SU-DHL-6 (cell line): Measurements from ENCODE around the gene SNX30.

ENCODE experiments used
- H2AFZ ChIP-seq: fragments of 200-600 bp; sonication (generic); 2 replicates; pipeline ENCODE4 v1.6.1; 2014; ENCODE audit warnings: low read depth, mild to moderate bottlenecking, moderate library complexity, mixed read lengths, antibody characterized with exemption, low read length; ENCODE audit not compliant: severe bottlenecking
- H3F3A ChIP-seq: fragments of 200-600 bp; shearing (Covaris generic); 2 replicates; pipeline ENCODE4 v1.6.0; 2016; ENCODE audit warnings: antibody characterized with exemption, mild to moderate bottlenecking; ENCODE audit not compliant: insufficient read depth
- H3K27ac ChIP-seq: fragments of 200-600 bp; sonication (generic); 2 replicates; pipeline ENCODE4 v1.5.1; 2016; ENCODE audit warnings: low read depth, mild to moderate bottlenecking, low read length, moderate library complexity, mixed read lengths
- H3K27me3 ChIP-seq: fragments of 200-600 bp; sonication (generic), shearing (Covaris generic); 2 replicates; pipeline ENCODE4 v1.6.0; 2014; ENCODE audit warnings: mild to moderate bottlenecking, low read length
- H3K36me3 ChIP-seq: fragments of 200-600 bp; sonication (generic); 2 replicates; pipeline ENCODE4 v1.6.1; 2014; ENCODE audit warnings: mild to moderate bottlenecking, low read length, mixed read lengths
- H3K4me2 ChIP-seq: fragments of 300-600, 200-600 bp; shearing (Covaris generic), sonication (generic); 2 replicates; pipeline ENCODE4 v1.6.0; 2014; ENCODE audit warnings: low read length, low read depth, mild to moderate bottlenecking; ENCODE audit not compliant: poor library complexity, severe bottlenecking
- H3K4me3 ChIP-seq: fragments of 200-600 bp; sonication (generic); 2 replicates; pipeline ENCODE4 v1.5.1; 2014; ENCODE audit warnings: antibody characterized with exemption, low read length, mild to moderate bottlenecking, mixed read lengths; ENCODE audit not compliant: insufficient read depth, poor library complexity, severe bottlenecking
- H3K79me2 ChIP-seq: fragments of 200-600 bp; sonication (generic); 2 replicates; pipeline ENCODE4 v1.6.1; 2014; ENCODE audit warnings: mild to moderate bottlenecking, low read length, moderate library complexity; ENCODE audit not compliant: insufficient read depth
- H3K9ac ChIP-seq: fragments of 200-600 bp; sonication (generic); 2 replicates; pipeline ENCODE4 v1.7.0; 2014; ENCODE audit warnings: mild to moderate bottlenecking, low read length
- H3K9me2 ChIP-seq: fragments of 200-600 bp; sonication (generic); replicated peaks from 2 replicates; pipeline ENCODE4 v1.6.1; 2014; ENCODE audit warnings: low read length; ENCODE audit not compliant: insufficient read depth
- H3K9me3 ChIP-seq: fragments of 200-600 bp; sonication (generic); 2 replicates; pipeline ENCODE4 v1.6.1; 2014; ENCODE audit warnings: low read length, mixed read lengths; ENCODE audit not compliant: insufficient read depth
- H4K20me1 ChIP-seq: fragments of 200-600 bp; sonication (generic); 2 replicates; pipeline ENCODE4 v1.6.1; 2014; ENCODE audit warnings: low read depth, mild to moderate bottlenecking, antibody characterized with exemption, low read length, moderate library complexity, mixed read lengths
- EZH2phosphoT487 ChIP-seq: fragments of 200-600 bp; sonication (generic), shearing (Covaris generic); conservative IDR thresholded peaks from 2 replicates; pipeline ENCODE4 v1.6.1; 2018; ENCODE audit warnings: mild to moderate bottlenecking, antibody characterized with exemption, low read length, moderate library complexity, mixed read lengths
- TF ChIP-seq, protein P1 (sequence below): fragments of 200-600 bp; sonication (generic); IDR thresholded peaks from one replicate; pipeline ENCODE4 v1.5.1; 2017; ENCODE audit warnings: antibody characterized with exemption, mild to moderate bottlenecking, low read length, moderate library complexity; ENCODE audit not compliant: insufficient read depth, poor library complexity, severe bottlenecking

The SNX30 gene

DNA sequence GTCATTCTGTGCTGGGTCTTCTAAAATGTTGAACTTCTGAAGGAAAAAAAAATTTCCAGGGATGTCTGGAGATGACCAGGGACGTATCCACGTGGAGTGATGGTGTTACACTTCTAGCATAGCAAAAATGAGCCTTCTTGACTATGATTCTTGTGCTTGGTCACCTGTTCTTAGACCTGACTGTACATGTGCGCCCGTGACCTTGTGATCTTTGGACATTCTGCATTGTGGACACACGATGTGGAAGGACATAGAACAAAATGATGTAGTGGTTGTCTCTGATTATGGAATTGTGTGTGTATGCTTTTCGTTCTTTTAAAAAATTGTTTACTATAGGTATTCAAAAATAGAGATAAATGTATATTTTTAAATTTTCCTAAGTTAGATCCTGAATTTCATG lies 61.0 kb downstream of the SNX30 start:
- H3K9me3 ChIP-seq: no peaks in the 10 kb centered on the region
- no peak for TF ChIP-seq EZH2phosphoT487
- TF ChIP-seq, protein P1, sequence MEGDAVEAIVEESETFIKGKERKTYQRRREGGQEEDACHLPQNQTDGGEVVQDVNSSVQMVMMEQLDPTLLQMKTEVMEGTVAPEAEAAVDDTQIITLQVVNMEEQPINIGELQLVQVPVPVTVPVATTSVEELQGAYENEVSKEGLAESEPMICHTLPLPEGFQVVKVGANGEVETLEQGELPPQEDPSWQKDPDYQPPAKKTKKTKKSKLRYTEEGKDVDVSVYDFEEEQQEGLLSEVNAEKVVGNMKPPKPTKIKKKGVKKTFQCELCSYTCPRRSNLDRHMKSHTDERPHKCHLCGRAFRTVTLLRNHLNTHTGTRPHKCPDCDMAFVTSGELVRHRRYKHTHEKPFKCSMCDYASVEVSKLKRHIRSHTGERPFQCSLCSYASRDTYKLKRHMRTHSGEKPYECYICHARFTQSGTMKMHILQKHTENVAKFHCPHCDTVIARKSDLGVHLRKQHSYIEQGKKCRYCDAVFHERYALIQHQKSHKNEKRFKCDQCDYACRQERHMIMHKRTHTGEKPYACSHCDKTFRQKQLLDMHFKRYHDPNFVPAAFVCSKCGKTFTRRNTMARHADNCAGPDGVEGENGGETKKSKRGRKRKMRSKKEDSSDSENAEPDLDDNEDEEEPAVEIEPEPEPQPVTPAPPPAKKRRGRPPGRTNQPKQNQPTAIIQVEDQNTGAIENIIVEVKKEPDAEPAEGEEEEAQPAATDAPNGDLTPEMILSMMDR: no peak
- H3K36me3 ChIP-seq: no peaks in the 10 kb centered on the region
- H3F3A ChIP-seq: no peaks in the 10 kb centered on the region
- no peak overlapping the region for H2AFZ ChIP-seq
- no peaks in the 10 kb centered on the region for H3K27me3 ChIP-seq
- H3K4me2 ChIP-seq: no peak overlapping the region
- H3K9me2 ChIP-seq: no peaks in the 10 kb centered on the region
- no peak overlapping the region for H3K4me3 ChIP-seq
- no peaks in the 10 kb centered on the region for H3K79me2 ChIP-seq
- no peak overlapping the region for H3K27ac ChIP-seq
- H3K9ac ChIP-seq: no peak overlapping the region
- H4K20me1 ChIP-seq: no peaks in the 10 kb centered on the region; the same call in 1 of the 2 replicates

DNA sequence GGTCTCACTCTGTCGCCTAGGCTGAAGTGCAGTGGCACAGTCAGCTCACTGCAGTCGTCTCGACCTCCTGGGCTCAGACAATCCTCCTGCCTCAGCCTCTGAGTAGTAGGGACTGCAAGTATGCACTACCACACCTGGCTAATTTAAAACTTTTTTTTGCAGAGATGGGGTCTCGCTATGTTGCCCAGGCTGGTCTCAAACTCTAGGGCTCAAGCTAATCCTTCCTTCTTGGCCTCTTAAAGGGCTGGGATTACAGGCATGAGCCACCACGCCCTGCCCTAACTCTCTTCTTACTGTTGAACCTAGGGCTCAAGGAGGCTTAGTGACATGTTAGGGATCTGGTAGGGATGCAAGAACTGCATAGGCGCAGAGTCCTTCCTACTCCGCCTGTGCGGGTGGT lies 65.3 kb downstream of the SNX30 start:
- Histone ChIP-seq H3K79me2 (no peaks in the 10 kb centered on the region), H3K9me2 (no peaks in the 10 kb centered on the region), H4K20me1 (no peaks in the 10 kb centered on the region; the same call in 1 of the 2 replicates), H3K4me2 (no peak overlapping the region), H3K27ac (no peak overlapping the region), H3K4me3 (no peak overlapping the region), H3K9me3 (no peaks in the 10 kb centered on the region), H3K36me3 (no peaks in the 10 kb centered on the region), H3K9ac (no peak overlapping the region), H2AFZ (no peak overlapping the region), H3K27me3 (no peaks in the 10 kb centered on the region), H3F3A (no peaks in the 10 kb centered on the region)
- TF ChIP-seq EZH2phosphoT487: no peak
- TF ChIP-seq, protein P1: no peak

DNA sequence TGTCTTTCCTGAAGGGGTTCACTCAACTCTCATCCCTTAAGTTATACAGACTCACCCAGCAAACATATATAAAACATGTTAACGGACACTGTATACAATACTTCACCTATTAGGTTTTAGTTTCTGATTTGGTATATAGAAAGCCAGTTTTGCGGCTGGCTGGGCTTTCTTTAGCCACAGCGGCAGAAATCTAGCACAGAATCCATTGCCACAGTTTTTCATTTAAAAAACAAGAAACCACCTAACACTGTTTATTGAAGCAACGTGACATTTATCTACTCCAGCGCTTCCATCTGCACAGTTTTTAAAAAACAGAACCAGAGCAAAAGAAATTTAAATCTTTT lies 67.3 kb downstream of the SNX30 start:
- no peak overlapping the region for H2AFZ ChIP-seq
- TF ChIP-seq EZH2phosphoT487: no peak
- H3K4me3 ChIP-seq: no peak overlapping the region
- no peak overlapping the region for H3K9ac ChIP-seq
- no peaks in the 10 kb centered on the region for H3K9me3 ChIP-seq
- no peaks in the 10 kb centered on the region for H3F3A ChIP-seq
- no peak overlapping the region for H3K27ac ChIP-seq
- no peaks in the 10 kb centered on the region for H3K36me3 ChIP-seq
- no peaks in the 10 kb centered on the region; the same call in 1 of the 2 replicates for H4K20me1 ChIP-seq
- H3K27me3 ChIP-seq: no peaks in the 10 kb centered on the region
- no peak overlapping the region for H3K4me2 ChIP-seq
- H3K79me2 ChIP-seq: no peaks in the 10 kb centered on the region
- no peaks in the 10 kb centered on the region for H3K9me2 ChIP-seq

DNA sequence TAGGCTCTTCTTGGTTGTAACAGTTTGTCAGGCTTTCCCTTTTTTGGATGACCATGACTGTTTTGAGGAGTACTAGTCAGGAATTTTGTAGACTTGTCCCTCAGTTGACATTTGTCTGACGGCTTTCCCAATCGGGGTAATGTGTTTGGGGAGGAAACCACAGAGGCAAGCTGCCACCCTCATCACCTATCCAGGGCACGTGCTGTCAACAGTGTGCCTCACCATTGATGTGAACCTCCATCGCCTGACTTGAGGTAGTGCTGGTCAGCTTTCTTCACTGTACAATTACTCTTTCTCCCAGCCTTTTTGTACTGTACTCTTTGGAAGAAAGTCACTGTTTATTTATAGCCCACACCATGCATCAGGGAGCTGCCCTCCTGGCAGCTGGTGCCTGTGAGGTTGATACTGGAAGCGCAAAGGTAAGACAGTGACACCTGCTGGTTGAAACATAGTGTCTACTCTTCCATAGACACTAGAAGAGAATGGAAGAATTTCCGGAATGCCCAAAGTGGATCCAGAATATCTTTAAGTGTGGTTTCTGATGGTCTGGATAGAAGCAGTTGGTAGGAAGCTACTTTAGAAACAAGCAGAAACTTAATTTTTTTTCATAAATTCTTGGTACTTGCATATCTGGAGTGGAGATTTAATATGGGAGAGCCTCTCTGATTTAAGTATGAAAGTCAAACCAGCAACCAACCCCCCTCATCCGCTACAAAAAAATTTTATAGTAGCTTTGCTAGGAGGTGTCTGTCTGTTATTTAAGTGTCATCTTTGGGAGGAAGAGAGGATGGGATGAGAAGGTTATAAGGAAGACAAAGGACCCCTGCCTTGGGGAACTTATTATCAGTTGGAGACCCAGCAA lies 69.3 kb downstream of the SNX30 start:
- Histone ChIP-seq H3K27me3 (no peaks in the 10 kb centered on the region), H3K4me3 (no peak overlapping the region), H3F3A (no peaks in the 10 kb centered on the region), H3K9ac (no peak overlapping the region), H3K9me3 (no peaks in the 10 kb centered on the region), H3K36me3 (no peaks in the 10 kb centered on the region), H3K27ac (no peak overlapping the region), H3K79me2 (no peaks in the 10 kb centered on the region), H3K4me2 (no peak overlapping the region), H2AFZ (no peak overlapping the region), H3K9me2 (no peaks in the 10 kb centered on the region), H4K20me1 (no peaks in the 10 kb centered on the region)
- no peak for TF ChIP-seq EZH2phosphoT487
- TF ChIP-seq, protein P1: peak; percentile 71
